Body of pancreas (tissue), 4 donors: ENCODE measurements around the gene PXYLP1. TPM values are rescaled to one million over a fixed set of nuclear protein-coding genes. Genes with fewer than 3 reads are reported as not detected.

Source experiments
- ATAC-seq: fragments of 150-250 bp; one replicate; pipeline ENCODE4 v1.9.1; 2016
- DNase-seq, 4 donors: peaks; one replicate each; pipeline ENCODE4 v3.0.0-alpha.2; 2019
- H3K27ac ChIP-seq, 4 donors: fragments of 200-600 bp; sonication (generic); 1 replicate in 3 of 4; 2 replicates in 1 of 4; pipeline versions ENCODE4 v1.5.1 to v1.6.1; 2016 to 2019; ENCODE audit warnings: mild to moderate bottlenecking in 1 of 4, mixed read lengths in 1 of 4, moderate library complexity in 1 of 4
- H3K27me3 ChIP-seq, 2 donors: fragments of 200-600 bp; sonication (generic); one replicate each; pipeline ENCODE4 v1.6.0; 2016; ENCODE audit warnings: mild to moderate bottlenecking in 1 of 2
- H3K36me3 ChIP-seq, 2 donors: fragments of 200-600 bp; sonication (generic); replicated peaks in 1 of 2; 2 replicates each; pipeline ENCODE4 v1.5.1; 2016; ENCODE audit warnings: low read depth in 2 of 2; ENCODE audit not compliant: insufficient read depth in 1 of 2
- H3K4me1 ChIP-seq: fragments of 200-600 bp; sonication (generic); one replicate; pipeline ENCODE4 v1.6.0; 2016
- H3K4me3 ChIP-seq, 2 donors: fragments of 200-600 bp; sonication (generic); 1 replicate in 1 of 2; 2 replicates in 1 of 2; pipeline ENCODE4 v1.5.1; 2016 to 2019
- H3K9me3 ChIP-seq, 3 donors: fragments of 200-600 bp; sonication (generic); 1 replicate in 2 of 3; 2 replicates in 1 of 3; pipeline ENCODE4 v1.5.1; 2016
- POLR2A ChIP-seq, 3 donors: fragments of 450-650 bp; IDR thresholded peaks; one replicate each; pipeline ENCODE4 v1.6.1; 2016; ENCODE audit warnings: antibody characterized with exemption in 3 of 3, mild to moderate bottlenecking in 2 of 3
- WGBS, 2 donors: methylation state at CpG; one replicate each; pipeline ENCODE4 v1.1.5; 2017; 5-methylcytosine and 5-hydroxymethylcytosine counted together
- intact Hi-C: fragments of 100-400 bp; cut with DNase I; formaldehyde crosslinking; loops from one replicate; pipeline ENCODE4 v1.15.1; 2023
- total RNA-seq, 2 donors: library from RNA; depleted of rRNA; stranded (reverse); fragments of >200 nt; gene quantifications; one replicate each; pipeline ENCODE4 v1.1.0, GENCODE V29; 2016
- TF ChIP-seq, protein P1 (sequence below), 7 experiments: fragments of 450-650 bp in 4 of 7; fragments of 200-600 bp in 3 of 7; sonication (generic) in 3 of 7; IDR thresholded peaks; one replicate each; pipeline ENCODE4 v1.5.1; 2016 to 2019; ENCODE audit warnings: antibody characterized with exemption in 7 of 7

PXYLP1 gene
- total RNA-seq, 2 donors from 2014 or later: 9.9 to 10.5 TPM

DNA sequence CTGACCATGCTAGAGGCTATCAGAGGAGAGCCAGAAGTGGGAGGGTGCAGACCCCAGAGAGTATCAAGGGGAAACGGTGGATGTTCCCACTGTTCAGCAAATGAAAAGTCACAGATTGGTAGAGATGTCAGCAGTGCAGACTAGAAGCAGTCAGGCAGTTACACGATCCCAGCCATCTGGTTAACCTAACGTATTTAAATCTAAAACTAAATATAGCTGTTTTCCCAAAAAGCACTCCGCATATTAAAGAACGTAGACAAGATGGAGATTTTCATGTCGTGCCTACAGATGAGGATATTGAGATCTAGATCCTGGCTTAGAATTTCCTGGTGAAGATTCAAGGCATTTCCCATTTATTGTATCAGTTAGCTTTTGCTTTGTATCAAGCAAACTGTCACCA lies 25.2 kb downstream of the PXYLP1 start:
- Histone ChIP-seq H3K36me3 (peaks cover 0 to 2% of the 10 kb centered on the region in 2 donors), H3K27me3 (no peaks in the 10 kb centered on the region), H3K4me3 (no peak overlapping the region), H3K27ac (no peak overlapping the region), H3K9me3 (no peaks in the 10 kb centered on the region), H3K4me1 (no peaks in the 10 kb centered on the region)
- DNase-seq (no peak), ATAC-seq (no peak)
- TF ChIP-seq POLR2A (IDR thresholded peaks at IDR 0.05): no peak
- TF ChIP-seq, protein P1, sequence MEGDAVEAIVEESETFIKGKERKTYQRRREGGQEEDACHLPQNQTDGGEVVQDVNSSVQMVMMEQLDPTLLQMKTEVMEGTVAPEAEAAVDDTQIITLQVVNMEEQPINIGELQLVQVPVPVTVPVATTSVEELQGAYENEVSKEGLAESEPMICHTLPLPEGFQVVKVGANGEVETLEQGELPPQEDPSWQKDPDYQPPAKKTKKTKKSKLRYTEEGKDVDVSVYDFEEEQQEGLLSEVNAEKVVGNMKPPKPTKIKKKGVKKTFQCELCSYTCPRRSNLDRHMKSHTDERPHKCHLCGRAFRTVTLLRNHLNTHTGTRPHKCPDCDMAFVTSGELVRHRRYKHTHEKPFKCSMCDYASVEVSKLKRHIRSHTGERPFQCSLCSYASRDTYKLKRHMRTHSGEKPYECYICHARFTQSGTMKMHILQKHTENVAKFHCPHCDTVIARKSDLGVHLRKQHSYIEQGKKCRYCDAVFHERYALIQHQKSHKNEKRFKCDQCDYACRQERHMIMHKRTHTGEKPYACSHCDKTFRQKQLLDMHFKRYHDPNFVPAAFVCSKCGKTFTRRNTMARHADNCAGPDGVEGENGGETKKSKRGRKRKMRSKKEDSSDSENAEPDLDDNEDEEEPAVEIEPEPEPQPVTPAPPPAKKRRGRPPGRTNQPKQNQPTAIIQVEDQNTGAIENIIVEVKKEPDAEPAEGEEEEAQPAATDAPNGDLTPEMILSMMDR (IDR thresholded peaks at IDR 0.05): no peak
- WGBS, 2 donors: 89 to 93% methylated on average over 6 of the region's 6 CpGs
- intact Hi-C loops: no loop called here

- no peaks in the 10 kb centered on the region for H3K9me3 ChIP-seq
- 88 to 91% methylated on average over 8 of the region's 8 CpGs for WGBS, 2 donors
- H3K36me3 ChIP-seq: peaks cover 0 to 2% of the 10 kb centered on the region in 2 donors
- no peaks in the 10 kb centered on the region for H3K4me1 ChIP-seq
- no peak for ATAC-seq
- no peak for DNase-seq
- no peaks in the 10 kb centered on the region for H3K27me3 ChIP-seq
- H3K27ac ChIP-seq: no peak overlapping the region
- TF ChIP-seq, protein P1 (IDR thresholded peaks at IDR 0.05): no peak
- no peak for TF ChIP-seq POLR2A (IDR thresholded peaks at IDR 0.05)
- intact Hi-C loops: no loop called here
- H3K4me3 ChIP-seq: no peak overlapping the region
Measured at GRCh38 chr3:141257961-141258360, 26.3 kb downstream of the PXYLP1 start.

GRCh38 chr3:141258973-141259372 lies 27.3 kb downstream of the PXYLP1 start:
- WGBS, 2 donors: 87 to 90% methylated on average over 2 of the region's 2 CpGs

DNA sequence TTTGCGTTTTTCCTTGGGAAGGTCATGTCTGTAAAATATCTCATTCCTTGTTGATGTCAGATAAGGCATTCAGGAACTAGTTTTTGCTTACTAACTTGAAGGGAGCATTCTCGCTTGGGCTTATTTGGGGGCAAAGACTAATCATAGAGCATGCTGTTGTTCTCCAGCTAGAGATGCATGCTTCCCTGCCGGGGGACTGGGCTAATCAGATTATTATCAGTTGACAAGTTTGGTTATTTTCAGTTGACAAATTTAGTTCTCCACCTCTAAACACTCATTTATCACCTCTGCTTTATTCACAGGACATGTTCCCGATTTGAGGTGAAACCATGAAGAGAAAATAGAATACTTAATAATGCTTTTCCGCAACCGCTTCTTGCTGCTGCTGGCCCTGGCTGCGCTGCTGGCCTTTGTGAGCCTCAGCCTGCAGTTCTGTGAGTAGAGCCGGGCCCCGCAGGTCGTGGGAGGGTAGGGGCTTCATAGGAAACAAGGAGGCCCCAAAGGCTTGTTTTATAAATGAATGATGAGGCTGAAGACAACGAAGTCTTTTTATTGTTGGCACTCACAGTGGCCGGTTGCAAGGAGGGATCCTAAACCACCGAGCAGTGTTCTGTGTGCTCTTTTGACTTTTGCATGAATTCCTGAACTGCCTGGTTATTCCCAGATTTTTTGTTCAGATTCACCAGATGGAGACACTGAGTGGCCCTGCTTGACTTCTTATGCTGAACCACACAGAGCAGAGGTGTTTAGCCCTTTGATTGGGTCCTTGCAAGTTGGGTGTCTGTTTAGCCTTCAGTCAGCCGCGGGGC lies 28.4 kb downstream of the PXYLP1 start:
- no peak for TF ChIP-seq POLR2A (IDR thresholded peaks at IDR 0.05)
- TF ChIP-seq, protein P1 (IDR thresholded peaks at IDR 0.05): no peak
- Histone ChIP-seq H3K4me3 (no peak overlapping the region), H3K27ac (no peak overlapping the region), H3K36me3 (peaks cover 0 to 2% of the 10 kb centered on the region in 2 donors), H3K27me3 (no peaks in the 10 kb centered on the region), H3K4me1 (no peaks in the 10 kb centered on the region), H3K9me3 (no peaks in the 10 kb centered on the region)
- ATAC-seq (no peak), DNase-seq (no peak)
- intact Hi-C loops: no loop called here
- 74 to 84% methylated on average over 15 of the region's 15 CpGs for WGBS, 2 donors

More at GRCh38 chr3:141258973-141259372, 27.3 kb downstream of the PXYLP1 start:
- intact Hi-C loops: no loop called here
- Histone ChIP-seq H3K9me3 (no peaks in the 10 kb centered on the region), H3K27ac (no peak overlapping the region), H3K36me3 (peaks cover 0 to 2% of the 10 kb centered on the region in 2 donors), H3K4me1 (no peaks in the 10 kb centered on the region), H3K27me3 (no peaks in the 10 kb centered on the region), H3K4me3 (no peak overlapping the region)
- no peak for ATAC-seq
- no peak for DNase-seq
- TF ChIP-seq POLR2A (IDR thresholded peaks at IDR 0.05): no peak
- TF ChIP-seq, protein P1 (IDR thresholded peaks at IDR 0.05): no peak

GRCh38 chr3:141260630-141260927 lies 29.0 kb downstream of the PXYLP1 start:
- H3K4me1 ChIP-seq: no peaks in the 10 kb centered on the region
- H3K4me3 ChIP-seq: no peak overlapping the region
- no peaks in the 10 kb centered on the region for H3K27me3 ChIP-seq
- intact Hi-C loops: no loop called here
- H3K27ac ChIP-seq: no peak overlapping the region
- peaks cover 0 to 2% of the 10 kb centered on the region in 2 donors for H3K36me3 ChIP-seq
- DNase-seq (no peak), ATAC-seq (no peak)
- H3K9me3 ChIP-seq: no peaks in the 10 kb centered on the region
- TF ChIP-seq POLR2A (IDR thresholded peaks at IDR 0.05): no peak
- TF ChIP-seq, protein P1 (IDR thresholded peaks at IDR 0.05): no peak
- WGBS, 2 donors: 96 to 100% methylated on average over 1 to 2 of the region's 2 CpGs
